BLaER1 (cell line): Measurements from ENCODE around the gene CFAP97D1.

Source experiments
- H3K27ac ChIP-seq: shearing (Covaris generic); formaldehyde crosslinking; 2 replicates; pipeline ENCODE4 v1.8.1; 2022
- H3K27me3 ChIP-seq: shearing (Covaris generic); formaldehyde crosslinking; 2 replicates; pipeline ENCODE4 v1.8.1; 2022
- H3K36me3 ChIP-seq: shearing (Covaris generic); formaldehyde crosslinking; 2 replicates; pipeline ENCODE4 v1.8.1; 2022
- H3K4me1 ChIP-seq: shearing (Covaris generic); formaldehyde crosslinking; 2 replicates; pipeline ENCODE4 v1.8.1; 2022
- H3K4me2 ChIP-seq: shearing (Covaris generic); formaldehyde crosslinking; 2 replicates; pipeline ENCODE4 v1.8.1; 2022
- H3K4me3 ChIP-seq: shearing (Covaris generic); formaldehyde crosslinking; 2 replicates; pipeline ENCODE4 v1.8.1; 2022
- H3K9ac ChIP-seq: shearing (Covaris generic); formaldehyde crosslinking; 2 replicates; pipeline ENCODE4 v1.8.1; 2022
- H3K9me3 ChIP-seq: shearing (Covaris generic); formaldehyde crosslinking; 2 replicates; pipeline ENCODE4 v1.8.1; 2022
- H4K20me1 ChIP-seq: shearing (Covaris generic); formaldehyde crosslinking; 2 replicates; pipeline ENCODE4 v1.8.1; 2022
- Cebpa-rat ChIP-seq: shearing (Covaris generic); IDR thresholded peaks from 2 replicates; pipeline ENCODE4 v1.8.1; 2022

CFAP97D1 gene

DNA sequence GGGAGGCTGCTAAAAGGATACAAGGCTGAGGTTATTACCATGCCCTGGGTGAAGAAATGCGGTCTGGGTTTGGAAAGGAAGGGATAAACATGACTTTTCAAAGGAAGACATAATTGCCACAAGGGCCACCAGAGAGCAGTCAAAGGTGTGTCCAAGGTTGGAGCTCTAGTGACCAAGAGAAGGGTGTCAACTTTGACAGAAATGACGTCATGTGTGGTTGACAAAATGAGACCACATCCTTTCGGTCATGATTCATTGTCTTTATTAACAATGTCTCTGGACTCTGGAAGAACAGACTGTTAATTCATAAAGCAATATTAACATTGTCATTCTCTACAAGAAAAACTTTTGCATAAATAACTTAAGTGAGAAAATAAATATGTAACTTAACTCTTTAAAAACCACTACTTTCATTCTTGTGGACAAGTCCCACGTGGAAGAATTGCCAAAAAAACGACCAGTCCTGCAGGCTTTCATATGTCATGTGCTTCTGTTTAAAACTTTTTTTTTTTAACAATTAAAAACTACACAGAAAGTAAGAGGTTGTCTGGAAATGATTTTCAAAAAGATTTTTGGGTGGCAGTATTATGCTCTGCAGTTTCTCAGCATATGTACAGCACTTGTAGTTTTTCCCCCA lies 26.6 kb upstream of the CFAP97D1 start:
- peaks cover 44% of the 10 kb centered on the region for H3K4me1 ChIP-seq
- no peak overlapping the region for H3K4me3 ChIP-seq
- no peak overlapping the region for H3K9ac ChIP-seq
- H3K27me3 ChIP-seq, result peaks cover 63% of the 10 kb centered on the region
- no peak for TF ChIP-seq Cebpa-rat
- peak overlapping the region; percentile 91 for H3K4me2 ChIP-seq
- peaks cover 27% of the 10 kb centered on the region; the same call in 1 of the 2 replicates for H4K20me1 ChIP-seq
- H3K36me3 ChIP-seq, result no peaks in the 10 kb centered on the region
- H3K27ac ChIP-seq, result no peak overlapping the region
- H3K9me3 ChIP-seq, result no peaks in the 10 kb centered on the region

DNA sequence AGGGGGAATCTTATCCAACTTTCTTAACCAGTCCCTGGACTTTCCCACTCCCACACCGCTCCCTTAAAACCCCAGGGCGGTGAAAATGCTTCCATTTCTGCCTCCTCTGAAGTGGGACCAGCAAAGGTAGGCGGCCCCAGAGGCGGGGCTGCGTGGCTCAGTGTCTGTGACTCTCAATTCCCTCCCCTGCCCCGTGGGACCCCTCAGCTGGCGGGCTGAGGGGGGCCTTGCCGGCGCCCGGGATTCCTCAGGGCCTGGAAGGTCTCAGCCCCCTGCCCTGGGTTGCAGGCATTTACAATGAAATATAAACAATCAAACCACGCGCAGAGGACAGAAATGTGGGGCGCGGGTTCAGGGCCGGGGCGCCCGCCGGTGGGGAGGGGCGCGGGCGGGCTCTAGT lies 25.3 kb upstream of the CFAP97D1 start:
- no peak for TF ChIP-seq Cebpa-rat
- H3K27ac ChIP-seq, result no peak overlapping the region
- H3K4me2 ChIP-seq, result peak overlapping the region; percentile 91
- H3K36me3 ChIP-seq, result no peaks in the 10 kb centered on the region
- no peak overlapping the region for H3K9ac ChIP-seq
- peak overlapping the region; percentile 60 for H3K4me3 ChIP-seq
- H3K4me1 ChIP-seq, result peaks cover 39% of the 10 kb centered on the region
- H3K27me3 ChIP-seq, result peaks cover 71% of the 10 kb centered on the region
- H3K9me3 ChIP-seq, result no peaks in the 10 kb centered on the region
- H4K20me1 ChIP-seq, result peaks cover 27% of the 10 kb centered on the region; the same call in 1 of the 2 replicates

DNA sequence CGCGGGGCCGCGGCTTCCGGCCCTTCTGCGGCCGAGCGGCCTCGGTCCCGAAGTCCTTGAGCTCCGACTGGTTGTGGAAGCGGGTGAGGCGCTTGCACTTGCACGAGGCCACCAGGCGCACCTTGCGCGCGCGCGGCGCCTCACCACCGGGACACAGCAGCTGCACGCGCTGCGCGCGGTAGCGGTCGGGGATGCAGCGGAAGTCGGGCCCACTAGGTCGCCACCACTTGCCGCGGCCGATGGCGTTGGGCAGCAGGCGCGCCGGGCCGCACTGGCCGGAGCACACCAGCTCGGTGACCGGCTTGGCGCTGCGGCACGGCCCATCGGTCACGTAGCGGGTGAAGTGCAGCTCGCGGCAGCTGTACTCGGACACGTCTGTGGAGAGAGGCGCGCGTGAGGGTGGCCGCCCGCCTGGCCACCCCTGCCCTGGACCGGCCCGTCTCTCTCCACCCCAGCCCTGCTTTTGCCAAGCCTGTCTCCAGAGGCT lies 24.8 kb upstream of the CFAP97D1 start:
- peaks cover 71% of the 10 kb centered on the region for H3K27me3 ChIP-seq
- no peaks in the 10 kb centered on the region for H3K9me3 ChIP-seq
- peaks cover 34% of the 10 kb centered on the region for H3K4me1 ChIP-seq
- H3K4me2 ChIP-seq, result peak overlapping the region; percentile 91
- no peak overlapping the region for H3K27ac ChIP-seq
- H4K20me1 ChIP-seq, result peaks cover 27% of the 10 kb centered on the region; the same call in 1 of the 2 replicates
- peak overlapping the region; percentile 60 for H3K4me3 ChIP-seq
- no peak overlapping the region for H3K9ac ChIP-seq
- no peaks in the 10 kb centered on the region for H3K36me3 ChIP-seq
- TF ChIP-seq Cebpa-rat, result no peak

DNA sequence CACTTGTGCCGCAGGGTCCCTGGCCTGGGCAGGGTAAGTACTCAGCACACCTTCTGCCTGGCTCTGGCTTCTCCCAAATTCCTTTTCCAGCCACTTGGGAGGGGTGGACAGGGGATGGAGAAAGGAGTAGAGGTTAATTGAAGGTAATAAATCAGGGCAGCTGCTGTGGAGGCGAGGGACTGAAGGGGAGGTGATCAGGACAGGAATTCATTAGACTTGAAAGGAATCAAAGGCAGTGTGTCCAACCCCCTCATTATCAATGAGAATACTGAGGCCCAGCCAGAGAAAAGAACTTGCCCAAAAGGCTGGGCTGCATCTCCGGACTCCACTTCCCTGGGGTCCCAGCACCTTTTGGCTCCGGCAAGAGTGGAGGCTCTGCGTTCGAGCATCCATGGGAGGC lies 24.0 kb upstream of the CFAP97D1 start:
- no peaks in the 10 kb centered on the region for H3K9me3 ChIP-seq
- H3K4me2 ChIP-seq, result no peak overlapping the region
- H3K4me3 ChIP-seq, result no peak overlapping the region
- H3K4me1 ChIP-seq, result peaks cover 34% of the 10 kb centered on the region
- no peaks in the 10 kb centered on the region for H3K36me3 ChIP-seq
- H4K20me1 ChIP-seq, result peaks cover 27% of the 10 kb centered on the region; the same call in 1 of the 2 replicates
- no peak overlapping the region for H3K9ac ChIP-seq
- peaks cover 71% of the 10 kb centered on the region for H3K27me3 ChIP-seq
- no peak overlapping the region for H3K27ac ChIP-seq
- TF ChIP-seq Cebpa-rat, result no peak

DNA sequence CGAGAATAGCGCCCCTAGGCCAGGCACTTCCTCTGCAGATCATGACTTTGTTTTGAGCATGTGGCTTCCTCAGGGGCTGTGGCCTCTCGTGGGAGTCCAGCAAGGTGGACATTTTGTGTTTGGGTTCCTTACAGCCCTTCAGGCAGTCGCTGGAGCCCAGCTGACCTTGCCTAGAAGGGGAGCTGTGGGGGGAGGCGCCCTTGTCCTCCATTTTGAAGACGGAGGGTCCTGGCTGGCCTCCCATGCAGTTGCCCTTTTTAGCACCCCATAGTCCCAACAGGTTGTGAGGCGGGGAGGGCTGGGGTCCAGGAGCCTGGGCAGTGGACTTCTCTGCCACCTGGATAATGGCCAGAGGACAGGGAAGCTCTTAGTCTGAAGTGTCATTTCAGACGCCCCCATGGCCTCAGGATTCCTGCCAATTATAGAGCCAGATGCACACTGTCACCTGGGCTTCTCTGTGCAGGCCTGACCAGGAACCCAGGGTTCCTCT lies 23.0 kb upstream of the CFAP97D1 start:
- Histone ChIP-seq H3K9ac (no peak overlapping the region), H3K9me3 (no peaks in the 10 kb centered on the region), H3K27ac (no peak overlapping the region), H3K4me3 (no peak overlapping the region), H4K20me1 (peaks cover 27% of the 10 kb centered on the region; the same call in 1 of the 2 replicates), H3K36me3 (no peaks in the 10 kb centered on the region), H3K27me3 (peaks cover 71% of the 10 kb centered on the region), H3K4me1 (peaks cover 34% of the 10 kb centered on the region), H3K4me2 (no peak overlapping the region)
- TF ChIP-seq Cebpa-rat, result no peak

DNA sequence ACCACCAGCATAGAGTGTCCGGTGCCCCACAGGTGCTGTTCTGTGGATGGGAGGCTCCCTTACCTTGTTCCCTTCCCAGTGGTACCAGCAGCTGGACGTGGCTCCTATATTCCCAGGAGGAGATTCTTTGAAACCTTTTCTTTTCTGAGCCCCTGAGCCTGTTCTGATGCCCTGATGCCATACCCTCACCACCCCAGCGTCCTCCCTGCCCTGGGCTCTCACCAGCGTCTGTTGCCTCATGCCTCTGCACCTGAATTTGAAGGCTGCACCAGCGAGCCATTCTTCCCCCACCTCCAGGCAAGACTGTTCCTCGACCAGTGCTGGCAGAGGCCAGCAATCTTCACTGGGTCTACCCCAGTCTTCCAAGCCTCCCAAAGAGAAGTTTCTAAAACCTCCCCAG lies 22.1 kb upstream of the CFAP97D1 start:
- H3K4me1 ChIP-seq, result peaks cover 34% of the 10 kb centered on the region
- H4K20me1 ChIP-seq, result peaks cover 27% of the 10 kb centered on the region; the same call in 1 of the 2 replicates
- H3K27me3 ChIP-seq, result peaks cover 64% of the 10 kb centered on the region
- no peak overlapping the region for H3K9ac ChIP-seq
- no peak for TF ChIP-seq Cebpa-rat
- no peak overlapping the region for H3K27ac ChIP-seq
- no peak overlapping the region for H3K4me3 ChIP-seq
- H3K9me3 ChIP-seq, result no peaks in the 10 kb centered on the region
- H3K36me3 ChIP-seq, result no peaks in the 10 kb centered on the region
- no peak overlapping the region for H3K4me2 ChIP-seq

DNA sequence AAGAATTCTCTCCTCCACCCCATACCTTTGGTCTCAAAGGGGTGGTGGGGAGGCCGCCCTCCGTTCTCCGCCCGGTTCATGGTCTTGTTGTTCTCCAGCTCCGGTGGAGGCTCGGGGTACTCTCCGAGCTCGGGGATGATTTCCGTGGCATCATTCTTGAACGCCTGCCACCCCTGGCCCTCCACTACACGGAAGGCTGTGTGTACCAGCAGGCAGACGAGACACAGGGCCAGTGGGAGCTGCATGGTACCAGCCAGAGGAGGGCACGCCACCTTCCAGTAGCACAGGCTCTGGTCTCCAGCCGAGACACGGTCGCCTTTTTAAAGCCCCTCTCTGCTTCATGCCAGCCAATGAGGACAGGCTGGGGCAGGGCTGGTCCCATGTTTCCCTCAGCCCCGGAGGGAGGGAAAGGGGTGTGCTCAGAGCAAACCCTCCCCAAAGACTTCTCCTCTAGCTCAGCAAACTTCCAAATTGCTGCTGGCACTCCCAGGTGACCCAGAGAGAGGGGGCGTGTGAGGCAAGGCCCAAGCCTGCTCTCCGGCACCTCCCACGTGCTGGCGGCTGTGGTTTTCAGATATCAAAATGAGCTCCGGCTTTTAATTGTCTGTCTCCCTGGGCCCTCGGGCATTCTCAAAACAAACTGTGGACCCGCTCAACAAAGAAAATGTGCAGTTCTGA lies 21.6 kb upstream of the CFAP97D1 start, which contains the start of gene SOST:
Gene SOST, minus strand, starts transcription at position 295 of the 678 bp plus-strand sequence. Its CDS starts 50 bp downstream, at position 245.
- Histone ChIP-seq H3K4me2 (peak within 1 kb of the TSS; percentile 13), H3K4me3 (no peak within 1 kb of the TSS), H3K9ac (no peak within 1 kb of the TSS), H3K27ac (no peak within 1 kb of the TSS), H3K9me3 (no peaks in the 10 kb centered on the region), H3K36me3 (no peaks in the 10 kb centered on the region), H3K4me1 (peaks cover 34% of the 10 kb centered on the region), H4K20me1 (peaks cover 27% of the 10 kb centered on the region; the same call in 1 of the 2 replicates), H3K27me3 (peaks cover 59% of the 10 kb centered on the region)
- no peak for TF ChIP-seq Cebpa-rat

DNA sequence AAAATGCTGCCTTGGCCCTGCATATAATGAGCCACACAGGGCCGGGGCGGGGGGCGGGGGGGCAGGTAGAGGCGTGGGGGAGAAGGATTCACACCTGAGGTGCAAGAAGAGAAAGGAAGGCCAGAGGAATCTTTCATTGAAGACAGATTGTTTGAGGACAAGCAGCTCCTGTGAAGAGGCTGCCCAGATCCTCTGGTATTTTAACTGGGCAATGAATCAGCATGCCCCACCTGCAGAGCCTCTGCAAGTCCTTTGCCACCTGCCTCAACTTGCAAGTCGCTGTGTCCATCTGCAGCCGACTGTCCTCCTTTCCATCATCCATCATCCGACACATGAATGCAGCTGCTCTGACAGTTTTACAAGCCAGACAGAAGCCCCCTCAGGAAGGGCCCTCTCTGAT lies 20.4 kb upstream of the CFAP97D1 start:
- H4K20me1 ChIP-seq, result peaks cover 18% of the 10 kb centered on the region; the same call in 1 of the 2 replicates
- no peak for TF ChIP-seq Cebpa-rat
- peaks cover 47% of the 10 kb centered on the region for H3K27me3 ChIP-seq
- H3K27ac ChIP-seq, result no peak overlapping the region
- no peaks in the 10 kb centered on the region for H3K9me3 ChIP-seq
- H3K9ac ChIP-seq, result no peak overlapping the region
- H3K4me3 ChIP-seq, result no peak overlapping the region
- H3K36me3 ChIP-seq, result no peaks in the 10 kb centered on the region
- H3K4me1 ChIP-seq, result peaks cover 22% of the 10 kb centered on the region
- H3K4me2 ChIP-seq, result no peak overlapping the region

DNA sequence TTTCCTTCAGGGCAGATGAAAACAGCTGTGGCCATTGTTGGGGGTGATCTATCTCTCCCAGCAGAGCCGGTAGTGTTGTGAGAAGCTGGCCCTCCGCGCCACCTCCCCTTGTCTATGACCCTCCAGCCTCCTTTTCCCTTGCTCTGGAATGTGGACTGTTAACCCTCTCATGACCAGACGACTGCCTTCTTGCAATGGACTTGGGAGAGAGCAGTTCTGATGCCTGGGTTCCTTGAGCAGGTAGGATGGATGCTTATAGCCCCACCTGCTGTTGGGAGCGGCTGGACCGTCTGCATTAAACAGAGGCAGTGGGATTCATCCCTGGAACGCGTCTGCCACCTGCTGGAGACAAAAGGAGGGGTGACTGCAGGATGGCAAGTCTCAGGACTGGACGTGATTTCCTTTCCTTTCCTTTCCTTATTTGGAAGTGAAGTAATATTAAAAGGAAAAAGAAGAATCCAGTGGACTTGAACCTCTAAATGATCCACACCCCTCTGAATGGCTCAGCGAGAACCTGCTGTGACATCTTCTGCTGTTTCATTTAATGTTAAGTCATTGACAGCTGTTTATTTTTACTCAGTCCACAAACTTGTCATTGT lies 19.9 kb upstream of the CFAP97D1 start:
- Histone ChIP-seq H3K4me2 (no peak overlapping the region), H3K4me3 (no peak overlapping the region), H3K4me1 (peaks cover 17% of the 10 kb centered on the region), H3K36me3 (no peaks in the 10 kb centered on the region), H3K27ac (no peak overlapping the region), H4K20me1 (peaks cover 13% of the 10 kb centered on the region; the same call in 1 of the 2 replicates), H3K9me3 (no peaks in the 10 kb centered on the region), H3K27me3 (peaks cover 41% of the 10 kb centered on the region), H3K9ac (no peak overlapping the region)
- no peak for TF ChIP-seq Cebpa-rat
